HEK293 (cell line): ENCODE measurements around the gene INPP5D.

Source experiments
- BCL11A ChIP-seq: fragments of 450-650 bp; formaldehyde crosslinking; IDR thresholded peaks from 2 replicates; pipeline ENCODE4 v1.5.1; 2016; ENCODE audit warnings: low read depth, missing biosample characterization, missing genetic modification characterization
- CTCF ChIP-seq: fragments of 450-650 bp; formaldehyde crosslinking; IDR thresholded peaks from 2 replicates; pipeline ENCODE4 v1.5.1; 2016; ENCODE audit warnings: missing biosample characterization, missing genetic modification characterization
- MZF1 ChIP-seq: fragments of 450-650 bp; formaldehyde crosslinking; IDR thresholded peaks from 2 replicates; pipeline ENCODE4 v1.5.1; 2017; ENCODE audit warnings: missing biosample characterization, missing genetic modification characterization, borderline replicate concordance
- TRIM28 ChIP-seq: IDR thresholded peaks from 2 replicates; pipeline ENCODE4 v1.6.1; 2011; ENCODE audit warnings: low read length, control low read depth, borderline replicate concordance
- ZNF114 ChIP-seq: fragments of 450-650 bp; formaldehyde crosslinking; IDR thresholded peaks from 2 replicates; pipeline ENCODE4 v1.5.0; 2017; ENCODE audit warnings: missing biosample characterization, missing genetic modification characterization
- ZNF274 ChIP-seq, 2 experiments: fragments of 200-500 bp in 1 of 2; fragments of 450-650 bp in 1 of 2; sonication (Bioruptor generic) in 1 of 2; formaldehyde crosslinking in 1 of 2; IDR thresholded peaks; 2 replicates each; pipeline versions ENCODE4 v1.5.1 to v1.6.1; 2014 to 2016; ENCODE audit warnings: borderline replicate concordance in 1 of 2, inconsistent platforms in 1 of 2, low read length in 1 of 2, missing biosample characterization in 1 of 2, missing genetic modification characterization in 1 of 2
- ZNF292 ChIP-seq: fragments of 450-650 bp; formaldehyde crosslinking; IDR thresholded peaks from 2 replicates; pipeline ENCODE4 v1.5.1; 2016; ENCODE audit warnings: low read depth, missing biosample characterization, missing genetic modification characterization, borderline replicate concordance
- ZNF324 ChIP-seq: fragments of 450-650 bp; formaldehyde crosslinking; IDR thresholded peaks from 2 replicates; pipeline ENCODE4 v1.5.1; 2016; ENCODE audit warnings: missing biosample characterization, missing genetic modification characterization
- ZNF350 ChIP-seq: fragments of 450-650 bp; formaldehyde crosslinking; IDR thresholded peaks from 2 replicates; pipeline ENCODE4 v1.5.0; 2017; ENCODE audit warnings: missing biosample characterization, mild to moderate bottlenecking, missing genetic modification characterization
- ZNF670 ChIP-seq: fragments of 450-650 bp; formaldehyde crosslinking; IDR thresholded peaks from 2 replicates; pipeline ENCODE4 v1.5.1; 2016; ENCODE audit warnings: missing biosample characterization, missing genetic modification characterization, low read depth
- TF ChIP-seq, protein P1 (sequence below): IDR thresholded peaks from 2 replicates; pipeline ENCODE4 v1.6.1; 2011; ENCODE audit warnings: mild to moderate bottlenecking, low read depth, low read length, borderline replicate concordance

GRCh38 chr2:233193738-233194137 lies 133.6 kb downstream of the INPP5D start:
- TF ChIP-seq, protein P1, sequence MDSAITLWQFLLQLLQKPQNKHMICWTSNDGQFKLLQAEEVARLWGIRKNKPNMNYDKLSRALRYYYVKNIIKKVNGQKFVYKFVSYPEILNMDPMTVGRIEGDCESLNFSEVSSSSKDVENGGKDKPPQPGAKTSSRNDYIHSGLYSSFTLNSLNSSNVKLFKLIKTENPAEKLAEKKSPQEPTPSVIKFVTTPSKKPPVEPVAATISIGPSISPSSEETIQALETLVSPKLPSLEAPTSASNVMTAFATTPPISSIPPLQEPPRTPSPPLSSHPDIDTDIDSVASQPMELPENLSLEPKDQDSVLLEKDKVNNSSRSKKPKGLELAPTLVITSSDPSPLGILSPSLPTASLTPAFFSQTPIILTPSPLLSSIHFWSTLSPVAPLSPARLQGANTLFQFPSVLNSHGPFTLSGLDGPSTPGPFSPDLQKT: no peak
- TF ChIP-seq CTCF (tag by site-specific recombination) (no peak), ZNF350 (no peak), ZNF292 (tag by site-specific recombination) (no peak), ZNF274 (IDR thresholded peaks at IDR 0.05; ENCODE audit: low read length) (no peak), ZNF274 (tag by site-specific recombination; IDR thresholded peaks at IDR 0.05; ENCODE audit: borderline replicate concordance) (no peak), BCL11A (tag by site-specific recombination) (no peak), MZF1 (no peak), ZNF324 (no peak), TRIM28 (no peak), ZNF114 (tag by site-specific recombination) (no peak), ZNF670 (tag by site-specific recombination) (no peak)
